ENCODE data around the gene VPS37C.

VPS37C gene

GRCh38 chr11:61121192-61121831, 39.9 kb downstream of the VPS37C start:
- no peaks in the 10 kb centered on the region for H3K36me3 ChIP-seq (ENCODE audit: insufficient read depth)
- no peaks in the 10 kb centered on the region for H3K79me2 ChIP-seq (ENCODE audit: insufficient read depth, low read depth)
- no peak overlapping the region for H3K4me2 ChIP-seq
- no peaks in the 10 kb centered on the region for H4K20me1 ChIP-seq (ENCODE audit: insufficient read depth)
- no peaks in the 10 kb centered on the region for H3K4me1 ChIP-seq (ENCODE audit: low read depth, poor library complexity, severe bottlenecking)
- H3K27ac ChIP-seq = no peak overlapping the region
- no peak overlapping the region for H3K4me3 ChIP-seq (IDR thresholded peaks at IDR 0.05; ENCODE audit: insufficient read depth, low read depth, low read length)
- no peak overlapping the region for H2AFZ ChIP-seq (ENCODE audit: low read depth)
- no peak for TF ChIP-seq CTCF (conservative IDR thresholded peaks at IDR 0.05; ENCODE audit: low read depth, low read length)
- no peaks in the 10 kb centered on the region for H3K27me3 ChIP-seq (ENCODE audit: insufficient read depth, low read depth)
- no peak overlapping the region for H3K9ac ChIP-seq

DNA sequence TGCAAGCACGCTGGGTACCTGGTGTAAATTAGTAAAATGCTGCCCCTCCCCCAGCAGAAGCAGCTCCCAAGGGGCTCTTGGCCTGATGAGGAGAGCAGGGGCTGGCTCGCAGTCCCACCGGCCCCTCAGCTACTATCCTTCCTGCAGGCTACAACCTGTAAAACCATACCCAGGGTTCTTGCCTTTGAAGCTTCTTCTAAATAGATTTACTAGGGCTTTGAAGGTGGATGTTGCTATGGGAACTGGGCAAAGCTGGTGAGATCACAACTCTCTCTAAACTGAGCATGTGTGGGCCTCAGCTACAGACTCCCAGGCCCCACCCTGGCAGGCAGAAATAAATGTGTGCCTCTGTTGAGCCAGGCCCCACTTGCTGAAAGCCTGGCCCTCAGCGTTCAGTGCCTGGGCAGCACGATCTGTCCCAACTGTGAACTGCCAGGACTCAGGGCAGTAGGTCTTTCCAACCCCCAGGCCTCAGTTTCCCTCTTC, 40.5 kb downstream of the VPS37C start:
- Histone ChIP-seq H3K4me1 (ENCODE audit: low read depth, poor library complexity, severe bottlenecking) (no peaks in the 10 kb centered on the region), H3K36me3 (ENCODE audit: insufficient read depth) (no peaks in the 10 kb centered on the region), H3K27ac (no peak overlapping the region), H3K4me3 (IDR thresholded peaks at IDR 0.05; ENCODE audit: insufficient read depth, low read depth, low read length) (no peak overlapping the region), H2AFZ (ENCODE audit: low read depth) (no peak overlapping the region), H3K9ac (no peak overlapping the region), H3K4me2 (no peak overlapping the region), H4K20me1 (ENCODE audit: insufficient read depth) (no peaks in the 10 kb centered on the region), H3K79me2 (ENCODE audit: insufficient read depth, low read depth) (no peaks in the 10 kb centered on the region), H3K27me3 (ENCODE audit: insufficient read depth, low read depth) (no peaks in the 10 kb centered on the region)
- no peak for TF ChIP-seq CTCF (conservative IDR thresholded peaks at IDR 0.05; ENCODE audit: low read depth, low read length)

DNA sequence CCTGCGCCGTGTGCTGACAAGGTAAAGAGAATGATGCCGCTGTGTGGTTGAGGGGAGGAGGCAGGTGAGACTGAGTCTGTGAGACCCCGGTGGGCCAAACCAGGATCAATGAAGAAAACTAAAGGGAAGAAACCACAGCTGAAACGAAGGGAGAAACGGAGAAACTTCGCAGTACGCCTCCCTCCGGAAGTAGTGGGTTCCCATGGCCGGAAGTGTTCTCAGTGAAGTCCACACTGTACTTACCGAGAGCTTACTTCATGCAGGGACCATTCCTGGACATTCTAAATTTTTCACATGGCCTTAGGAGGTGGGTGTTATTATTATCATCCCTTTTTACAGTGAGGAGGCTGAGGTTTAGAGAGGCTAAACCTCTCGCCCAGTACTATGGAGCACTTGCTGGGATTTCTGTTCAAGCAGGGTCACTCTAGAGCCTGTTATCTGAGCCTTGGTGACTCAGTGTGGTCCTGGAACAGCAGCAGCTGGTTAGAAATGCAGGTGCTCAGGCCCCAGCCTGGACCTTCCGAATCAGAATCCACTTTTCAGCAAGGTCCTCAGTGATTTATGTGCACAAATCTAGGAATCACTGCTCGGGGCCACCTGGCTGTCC, 41.0 kb downstream of the VPS37C start:
- H2AFZ ChIP-seq (ENCODE audit: low read depth) = no peak overlapping the region
- no peaks in the 10 kb centered on the region for H3K36me3 ChIP-seq (ENCODE audit: insufficient read depth)
- no peak overlapping the region for H3K4me3 ChIP-seq (IDR thresholded peaks at IDR 0.05; ENCODE audit: insufficient read depth, low read depth, low read length)
- H3K4me1 ChIP-seq (ENCODE audit: low read depth, poor library complexity, severe bottlenecking) = no peaks in the 10 kb centered on the region
- no peak overlapping the region for H3K4me2 ChIP-seq
- no peaks in the 10 kb centered on the region for H4K20me1 ChIP-seq (ENCODE audit: insufficient read depth)
- no peak overlapping the region for H3K27ac ChIP-seq
- no peak overlapping the region for H3K9ac ChIP-seq
- H3K79me2 ChIP-seq (ENCODE audit: insufficient read depth, low read depth) = no peaks in the 10 kb centered on the region
- H3K27me3 ChIP-seq (ENCODE audit: insufficient read depth, low read depth) = no peaks in the 10 kb centered on the region
- no peak for TF ChIP-seq CTCF (conservative IDR thresholded peaks at IDR 0.05; ENCODE audit: low read depth, low read length)

DNA sequence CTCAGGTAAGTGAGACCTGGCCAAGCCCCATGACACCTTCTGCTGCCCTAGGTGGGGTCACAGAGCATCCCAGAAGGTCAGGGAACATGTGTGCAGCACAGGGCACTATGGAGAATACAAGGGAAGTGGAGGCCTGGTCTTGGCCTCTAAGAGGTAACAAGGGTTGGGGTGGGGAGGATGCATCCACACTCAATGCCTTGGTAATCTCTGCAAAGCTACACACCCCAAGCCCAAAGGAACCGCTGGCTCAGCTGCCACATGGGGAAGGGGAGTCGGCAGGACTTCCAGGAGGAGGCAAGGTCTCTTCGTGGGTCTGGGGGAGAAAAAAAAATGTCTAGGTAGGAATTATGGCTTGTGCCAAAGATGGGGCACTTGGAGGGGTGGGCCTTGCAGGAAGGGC, 41.7 kb downstream of the VPS37C start:
- H2AFZ ChIP-seq (ENCODE audit: low read depth) = no peak overlapping the region
- H4K20me1 ChIP-seq (ENCODE audit: insufficient read depth) = no peaks in the 10 kb centered on the region
- no peaks in the 10 kb centered on the region for H3K36me3 ChIP-seq (ENCODE audit: insufficient read depth)
- H3K27ac ChIP-seq = no peak overlapping the region
- H3K27me3 ChIP-seq (ENCODE audit: insufficient read depth, low read depth) = no peaks in the 10 kb centered on the region
- no peak overlapping the region for H3K4me3 ChIP-seq (IDR thresholded peaks at IDR 0.05; ENCODE audit: insufficient read depth, low read depth, low read length)
- no peak for TF ChIP-seq CTCF (conservative IDR thresholded peaks at IDR 0.05; ENCODE audit: low read depth, low read length)
- no peak overlapping the region for H3K4me2 ChIP-seq
- no peaks in the 10 kb centered on the region for H3K79me2 ChIP-seq (ENCODE audit: insufficient read depth, low read depth)
- H3K9ac ChIP-seq = no peak overlapping the region
- H3K4me1 ChIP-seq (ENCODE audit: low read depth, poor library complexity, severe bottlenecking) = no peaks in the 10 kb centered on the region
